HG02938 (cell line): ENCODE results near the gene RPS8.
"Not testable (repeated sequence)": the region's sequence is repeated elsewhere in the genome, so short reads cannot be mapped to it uniquely, and the experiment has no call there.

Experiments
- ATAC-seq: cut with Tn5 transposase; IDR thresholded peaks from one replicate; pipeline ENCODE4 v1.9.1; 2021; ENCODE audit warnings: mild to moderate bottlenecking, moderate library complexity; ENCODE audit not compliant: unreplicated experiment

The RPS8 gene

DNA sequence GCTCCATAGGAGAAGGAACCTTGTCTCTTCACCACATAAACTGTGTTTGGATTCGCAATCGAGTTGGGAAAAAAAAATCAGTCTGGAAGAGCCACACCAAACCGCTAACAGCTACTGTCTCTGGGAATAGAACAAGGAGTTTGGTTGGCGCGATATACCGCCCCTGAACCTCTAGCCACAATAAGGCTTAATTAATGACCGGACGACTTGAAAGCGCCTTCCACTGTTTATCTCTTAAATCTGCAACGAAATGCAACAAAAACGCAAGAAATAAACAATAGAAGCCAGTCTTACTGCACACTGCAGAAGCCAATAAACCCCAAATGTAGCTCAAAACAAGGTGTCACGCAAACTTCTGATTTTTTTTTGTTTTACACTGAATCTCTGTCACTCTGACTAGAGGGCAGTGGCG lies 43.9 kb downstream of the RPS8 start:
- no peak for ATAC-seq

DNA sequence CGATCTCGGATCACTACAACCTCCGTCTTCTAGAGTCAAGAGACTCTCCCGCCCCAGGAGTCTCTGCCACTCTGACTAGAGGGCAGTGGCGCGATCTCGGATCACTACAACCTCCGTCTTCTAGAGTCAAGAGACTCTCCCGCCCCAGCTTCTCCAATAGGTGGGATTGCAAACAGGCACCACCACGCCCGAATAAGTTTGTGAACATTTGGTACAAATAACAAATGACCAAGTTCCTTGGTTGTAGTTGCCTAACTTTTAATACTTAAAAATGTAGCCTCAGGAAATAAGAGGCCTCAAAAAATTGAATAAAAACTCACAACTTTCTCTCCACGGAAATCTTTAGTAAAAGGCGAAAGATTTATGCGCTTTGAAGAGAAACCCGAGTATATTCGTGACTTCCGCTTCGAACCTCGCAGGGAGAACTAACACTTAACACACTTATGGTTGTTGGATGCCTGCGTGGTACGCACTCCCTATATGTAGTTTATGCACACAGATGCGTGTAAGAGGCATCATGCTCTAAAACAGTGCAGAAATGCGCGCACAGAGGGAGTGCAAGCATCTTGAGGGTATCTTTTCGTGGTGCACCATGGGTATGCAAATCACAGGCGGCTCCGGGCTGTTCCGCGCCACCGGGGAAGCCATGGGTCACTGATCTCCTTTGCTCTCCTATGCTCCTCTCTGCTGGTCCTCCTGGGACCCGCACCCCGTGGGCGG lies 44.4 kb downstream of the RPS8 start:
- ATAC-seq, result peak; percentile 78

DNA sequence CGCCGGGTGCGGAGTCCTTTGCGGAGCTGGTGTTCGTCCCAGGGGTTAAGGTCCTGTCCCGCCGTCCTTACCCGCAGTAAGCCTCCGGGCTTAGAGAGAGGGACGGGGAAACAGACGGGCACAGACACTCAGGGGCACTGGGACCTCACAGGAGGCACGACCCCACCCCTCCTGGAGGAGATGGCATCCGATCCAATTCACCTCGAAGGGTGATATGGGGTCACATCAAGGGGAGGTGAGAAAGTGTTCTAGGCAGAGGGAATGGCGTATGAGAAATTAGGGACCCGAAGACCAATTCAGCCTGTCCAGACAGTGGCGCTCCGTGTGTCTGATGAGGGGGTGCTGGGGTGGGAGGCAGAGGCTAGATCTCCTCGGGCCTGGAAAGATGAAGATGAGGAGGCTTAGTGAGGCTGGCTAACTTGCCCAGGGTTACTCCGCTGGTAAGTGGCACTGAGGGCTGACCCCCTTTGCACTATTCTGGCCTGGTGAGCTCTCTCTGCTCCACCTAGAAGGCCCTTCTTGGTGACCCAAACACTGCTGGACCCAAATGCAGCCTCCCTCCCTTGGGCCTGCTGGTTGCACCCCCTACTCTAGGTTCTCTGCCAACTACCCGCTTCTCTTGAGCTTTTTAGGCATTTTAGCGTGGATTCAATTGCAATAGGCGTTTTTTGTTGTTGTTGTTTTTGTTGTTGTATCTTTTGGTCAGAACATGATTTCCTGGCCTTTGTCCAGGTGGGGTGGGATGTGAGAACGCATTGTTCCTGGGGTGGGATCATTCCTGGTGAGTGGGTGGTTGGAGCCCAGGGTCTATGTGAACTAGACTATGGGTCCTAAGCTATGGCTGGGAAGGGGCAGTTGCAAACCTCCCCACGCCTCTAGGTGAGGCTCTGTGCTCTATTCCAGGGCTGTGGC lies 45.2 kb downstream of the RPS8 start:
- ATAC-seq, result peak; percentile 3

DNA sequence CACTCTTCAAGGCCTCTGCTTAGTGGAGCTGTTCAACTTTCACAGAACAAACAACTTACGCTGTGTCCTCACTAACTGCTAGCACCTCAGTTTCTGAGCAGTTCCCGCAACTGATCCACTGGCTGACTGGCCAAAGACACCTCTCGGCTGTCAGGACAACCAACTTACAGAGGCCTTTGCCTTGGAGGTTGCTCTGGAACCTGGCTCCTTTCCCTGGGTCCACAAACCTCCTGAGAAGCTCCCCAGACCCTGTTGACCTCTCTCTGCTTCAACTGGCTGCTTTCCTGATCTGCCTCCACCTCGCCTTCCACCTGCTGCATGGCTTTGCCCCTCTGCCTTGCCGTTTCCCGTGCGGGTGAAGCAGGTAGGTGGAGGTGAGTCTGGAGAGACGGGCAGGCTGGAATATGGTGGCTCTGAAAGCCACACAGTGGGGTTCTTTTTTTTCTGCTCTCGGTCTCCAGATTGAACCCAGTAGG lies 45.9 kb downstream of the RPS8 start:
- ATAC-seq, result no peak

DNA sequence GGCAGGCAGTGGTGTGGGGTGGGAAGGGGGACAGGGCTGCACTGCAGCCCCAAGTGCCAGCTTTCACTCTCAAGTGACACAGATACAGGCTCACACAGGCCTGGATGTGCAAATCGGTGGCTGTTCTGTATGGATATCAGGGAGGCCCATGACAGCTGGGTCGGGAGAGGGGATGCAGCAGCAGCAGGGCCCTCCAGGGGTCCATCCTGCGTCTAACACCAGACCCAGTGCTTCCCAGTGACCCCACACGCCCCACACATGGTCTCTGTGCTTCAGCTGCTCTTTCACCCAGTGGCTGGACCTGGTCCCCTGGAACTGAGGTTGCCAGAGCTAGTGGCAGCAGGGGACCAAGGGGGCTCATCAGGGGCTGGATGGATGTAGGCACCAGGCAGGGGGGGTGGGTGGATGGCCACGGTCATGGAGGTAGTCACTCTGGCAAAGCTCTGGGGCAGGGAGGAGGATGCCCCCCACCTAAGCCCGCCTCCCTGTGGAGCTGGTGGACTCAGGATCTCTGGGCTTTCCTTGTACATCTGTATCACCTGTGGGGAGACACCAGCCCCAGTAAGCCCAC lies 46.9 kb downstream of the RPS8 start:
- no peak for ATAC-seq

DNA sequence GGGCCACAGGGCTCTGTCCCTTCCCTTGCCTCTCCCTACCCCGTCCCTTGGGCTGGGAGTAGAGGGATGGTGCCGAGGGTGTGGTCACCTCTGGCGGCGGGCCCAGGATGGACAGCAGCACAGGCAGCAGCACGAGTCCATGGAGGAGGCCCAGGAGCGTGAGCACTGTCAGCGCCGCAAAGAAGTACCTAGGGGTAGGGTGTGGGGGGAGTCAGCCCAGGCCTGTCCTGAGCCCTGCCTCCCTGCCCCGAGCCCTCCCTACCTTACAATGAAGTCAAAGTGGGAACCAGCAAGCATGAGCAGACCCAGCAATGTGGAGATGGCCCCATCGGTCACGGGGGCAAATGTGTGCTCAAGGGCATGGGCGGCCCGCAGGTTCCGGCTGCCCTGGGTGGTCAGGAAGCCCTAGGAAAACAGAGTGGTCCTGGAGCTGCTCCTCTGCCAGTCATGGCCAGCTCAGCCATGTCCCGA lies 47.7 kb downstream of the RPS8 start:
- ATAC-seq, result no peak

DNA sequence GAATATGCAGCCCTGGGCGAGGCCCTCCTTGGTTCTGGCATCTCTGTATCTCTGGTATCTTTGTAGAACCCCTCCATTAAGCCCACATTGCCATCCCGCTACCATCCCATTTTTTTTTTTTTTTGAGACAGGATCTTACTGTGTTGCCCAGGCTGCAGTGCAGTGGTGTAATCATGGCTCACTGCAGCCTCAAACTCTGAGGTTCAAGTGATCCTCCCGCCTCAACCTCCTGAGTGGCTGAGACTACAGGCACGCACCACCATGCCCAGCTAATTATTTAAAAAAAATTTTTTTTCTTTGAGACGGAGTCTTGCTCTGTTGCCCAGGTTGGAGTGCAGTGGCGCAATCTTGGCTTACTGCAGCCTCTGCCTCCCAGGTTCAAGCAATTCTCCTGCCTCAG lies 49.1 kb downstream of the RPS8 start:
- not testable (repeated sequence) for ATAC-seq

DNA sequence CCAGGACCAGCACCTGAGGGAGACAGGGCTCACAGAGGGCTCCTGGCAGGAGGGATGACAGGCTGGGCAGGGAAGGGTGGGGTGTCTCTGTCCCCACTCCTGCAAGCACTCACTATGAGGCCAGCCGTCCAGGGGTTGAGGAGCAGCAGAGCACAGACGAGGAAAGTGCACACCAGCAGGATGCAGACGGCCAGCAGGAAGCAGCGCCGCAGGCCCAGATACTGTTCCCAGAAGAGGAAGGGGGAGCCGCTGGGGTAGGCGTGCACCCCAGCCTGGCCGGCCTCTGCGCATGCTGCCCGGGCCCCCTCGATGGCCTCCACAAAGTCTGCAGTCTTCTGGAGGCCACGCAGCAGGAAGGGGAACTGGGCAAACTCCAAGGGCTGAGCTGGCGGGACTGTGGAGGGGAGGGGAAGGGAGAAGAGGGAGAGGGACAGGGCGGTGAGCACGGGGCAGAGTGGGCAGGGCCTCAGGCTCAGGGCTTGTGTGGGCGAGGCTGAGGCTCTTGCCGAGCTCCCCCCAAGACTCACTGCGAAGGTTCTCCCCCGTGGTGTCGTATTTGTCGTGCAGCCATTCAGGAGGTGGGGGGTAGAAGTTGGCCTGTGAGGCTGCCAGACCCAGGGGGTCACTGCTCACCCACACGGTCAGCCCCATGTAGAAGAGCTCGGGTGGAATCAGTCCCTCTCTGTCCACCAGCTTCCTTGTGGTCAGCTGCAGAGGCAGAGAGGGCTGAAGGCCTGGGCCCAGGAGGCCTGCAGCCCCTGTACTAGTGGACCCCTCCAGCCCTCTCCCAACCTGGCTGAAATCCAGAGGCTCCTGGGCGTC lies 51.2 kb downstream of the RPS8 start:
- ATAC-seq, result no peak

DNA sequence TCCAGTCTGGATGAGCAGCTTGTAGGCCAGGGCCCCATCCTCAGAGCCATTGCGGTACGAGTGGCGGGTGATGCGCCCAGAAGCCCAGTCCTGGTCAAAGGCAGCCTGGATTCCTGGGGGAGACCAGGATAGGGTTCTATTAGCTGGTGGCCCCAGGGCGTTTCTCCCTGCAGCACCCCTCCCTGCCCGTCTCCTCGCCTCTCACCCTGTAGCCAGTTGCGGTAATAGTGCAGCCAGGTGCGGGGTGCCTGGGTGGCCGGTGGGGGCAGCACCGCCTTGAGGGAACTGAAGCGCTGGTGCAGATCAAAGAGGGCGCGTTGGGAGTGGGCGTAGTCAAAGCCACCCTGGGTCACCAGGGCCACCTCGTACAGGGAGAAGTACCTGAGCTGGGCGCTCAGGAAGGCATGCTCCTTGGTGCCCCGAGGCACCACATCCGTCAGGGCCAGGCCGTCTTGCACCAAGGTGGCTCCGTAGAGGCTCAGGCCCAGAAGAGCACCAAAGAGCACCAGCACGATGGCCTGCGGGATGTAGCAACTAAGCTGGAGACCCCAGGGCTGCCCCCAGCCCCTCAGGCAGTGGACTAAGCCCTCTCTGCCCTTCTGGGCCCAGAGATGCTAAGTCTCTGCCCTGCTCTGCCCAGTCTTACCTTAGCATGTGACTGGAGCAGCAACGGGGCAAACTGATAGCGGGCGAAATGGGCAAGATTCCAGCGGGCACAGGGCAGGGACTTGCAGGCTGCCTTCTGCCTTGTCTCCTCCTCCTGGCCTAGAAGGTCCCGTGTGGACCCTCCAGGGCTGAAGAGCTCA lies 52.1 kb downstream of the RPS8 start:
- ATAC-seq, result no peak

DNA sequence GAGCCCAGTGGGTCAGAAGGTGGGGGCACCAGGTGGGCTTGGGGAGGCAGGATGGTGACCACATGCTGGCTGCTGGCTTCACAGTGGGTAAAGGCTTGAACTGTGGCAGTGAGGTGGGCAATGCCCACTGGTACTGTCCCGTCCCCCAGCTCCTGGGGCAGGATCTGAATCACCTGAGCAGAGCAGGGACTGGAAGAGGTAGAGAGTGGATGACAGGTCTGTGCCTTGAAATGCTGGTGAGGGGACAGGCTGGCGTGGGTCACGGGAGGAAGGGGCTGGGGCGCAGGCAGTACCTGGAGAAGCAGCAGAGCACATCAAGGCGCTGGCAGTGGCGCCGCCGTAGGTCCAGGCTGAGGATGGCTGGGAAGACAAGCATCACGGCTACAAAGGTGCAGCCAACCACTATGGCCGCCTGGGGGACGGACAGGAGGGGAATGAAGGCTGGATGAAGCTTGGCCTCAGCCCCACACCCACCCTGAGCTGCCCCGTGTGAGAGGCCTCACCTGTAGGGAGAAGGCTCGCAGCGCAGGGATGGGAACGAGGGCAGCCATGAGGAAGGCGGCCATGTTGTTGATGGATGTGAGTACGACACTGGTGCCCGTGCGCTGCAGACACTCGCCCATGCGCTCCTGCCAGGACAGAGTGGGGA lies 52.8 kb downstream of the RPS8 start:
- ATAC-seq, result no peak
